HepG2 (cell line): ENCODE measurements around the gene ALG14. TPM values are rescaled to one million over a fixed set of nuclear protein-coding genes. Genes with fewer than 3 reads are reported as not detected.

Source experiments
- CREM ChIP-seq, 2 experiments: sonication (generic) in 1 of 2; formaldehyde crosslinking in 1 of 2; IDR thresholded peaks; 2 replicates each; pipeline versions ENCODE4 v1.4.0 to v1.6.1; 2016 to 2020; ENCODE audit warnings: antibody characterized with exemption in 1 of 2, mild to moderate bottlenecking in 1 of 2, missing genetic modification reagents in 1 of 2
- ELF3 ChIP-seq: IDR thresholded peaks from 2 replicates; pipeline ENCODE4 v1.6.1; 2016; ENCODE audit warnings: missing genetic modification reagents, missing compliant biosample characterization
- FOSL2 ChIP-seq: sonication (generic); formaldehyde crosslinking; IDR thresholded peaks from 2 replicates; pipeline ENCODE4 v1.4.0; 2020; ENCODE audit warnings: missing genetic modification reagents
- HDAC2 ChIP-seq: sonication (generic); formaldehyde crosslinking; IDR thresholded peaks from 2 replicates; pipeline ENCODE4 v1.4.0; 2020; ENCODE audit warnings: missing genetic modification reagents
- KDM5A ChIP-seq: fragments of 200-600 bp; sonication (generic); IDR thresholded peaks from 2 replicates; pipeline ENCODE4 v1.7.0; 2018; ENCODE audit warnings: antibody characterized with exemption, mild to moderate bottlenecking, low read length, borderline replicate concordance
- LCORL ChIP-seq, 2 experiments: fragments of 450-650 bp in 1 of 2; sonication (generic) in 1 of 2; formaldehyde crosslinking in 1 of 2; IDR thresholded peaks; 2 replicates each; pipeline versions ENCODE4 v1.5.0 to v1.6.1; 2017 to 2020; ENCODE audit warnings: antibody characterized with exemption in 1 of 2, missing genetic modification reagents in 1 of 2
- MXD4 ChIP-seq: IDR thresholded peaks from 2 replicates; pipeline ENCODE4 v1.6.1; 2016; ENCODE audit warnings: mild to moderate bottlenecking, missing biosample characterization, missing genetic modification reagents
- POLR2G ChIP-seq: fragments of 200-400 bp; formaldehyde crosslinking; IDR thresholded peaks from 2 replicates; pipeline ENCODE4 v1.6.1; 2018; ENCODE audit warnings: mild to moderate bottlenecking, low read depth, low read length, moderate library complexity
- SAP130 ChIP-seq: IDR thresholded peaks from 2 replicates; pipeline ENCODE4 v1.6.1; 2016; ENCODE audit warnings: low read depth
- TP53 ChIP-seq: sonication (generic); formaldehyde crosslinking; conservative IDR thresholded peaks from 2 replicates; pipeline ENCODE4 v1.4.0; 2020; ENCODE audit warnings: missing genetic modification reagents
- TRIM24 ChIP-seq: sonication (generic); formaldehyde crosslinking; IDR thresholded peaks from 2 replicates; pipeline ENCODE4 v1.8.0; 2022; ENCODE audit warnings: mild to moderate bottlenecking, missing genetic modification reagents
- ZFX ChIP-seq: sonication (generic); formaldehyde crosslinking; IDR thresholded peaks from 2 replicates; pipeline ENCODE4 v1.4.0; 2020; ENCODE audit warnings: mild to moderate bottlenecking, low read depth, missing genetic modification reagents, moderate library complexity
- ZNF317 ChIP-seq: sonication (generic); formaldehyde crosslinking; IDR thresholded peaks from 2 replicates; pipeline ENCODE4 v1.5.0; 2020; ENCODE audit warnings: mild to moderate bottlenecking, missing genetic modification reagents
- ZNF441 ChIP-seq: sonication (generic); formaldehyde crosslinking; IDR thresholded peaks from 2 replicates; pipeline ENCODE4 v1.7.0; 2021; ENCODE audit warnings: missing genetic modification reagents, borderline replicate concordance
- ZNF644 ChIP-seq: IDR thresholded peaks from 2 replicates; pipeline ENCODE4 v1.6.1; 2016; ENCODE audit warnings: low read depth
- ZNF670 ChIP-seq: sonication (generic); formaldehyde crosslinking; IDR thresholded peaks from 2 replicates; pipeline ENCODE4 v1.8.0; 2022; ENCODE audit warnings: mild to moderate bottlenecking, missing genetic modification reagents, borderline replicate concordance
- polyA plus RNA-seq, 8 experiments: library from polyadenylated mRNA; depleted of rRNA in 3 of 8; stranded (reverse) in 7 of 8; unstranded in 1 of 8; fragments of >200 nt; fragmentation: Illumina TruSeq in 4 of 8; extraction: Trizol in 4 of 8; gene quantifications; 2 replicates each; pipeline versions ENCODE4 v1.2.1 to v1.2.3, GENCODE V29; 2011 to 2016; ENCODE audit warnings: low read depth in 4 of 8, missing spikeins in 1 of 8, mixed read lengths in 1 of 8; ENCODE audit not compliant: insufficient read depth in 1 of 8
- total RNA-seq, 5 experiments: library from RNA; depleted of rRNA; stranded (reverse); fragments of >200 nt; fragmentation: Illumina TruSeq; extraction: Trizol; gene quantifications; 2 replicates each; pipeline ENCODE4 v1.2.3, GENCODE V29; 2016; ENCODE audit warnings: low read depth in 1 of 5
- TF ChIP-seq, protein P1 (sequence below): sonication (generic); formaldehyde crosslinking; IDR thresholded peaks from 2 replicates; pipeline ENCODE4 v1.4.0; 2020; ENCODE audit warnings: missing genetic modification reagents, borderline replicate concordance
- TF ChIP-seq, protein P2 (sequence below): sonication (generic); formaldehyde crosslinking; IDR thresholded peaks from 2 replicates; pipeline ENCODE4 v1.4.0; 2020; ENCODE audit warnings: missing genetic modification reagents
- TF ChIP-seq, protein P3 (sequence below): sonication (generic); formaldehyde crosslinking; IDR thresholded peaks from 2 replicates; pipeline ENCODE4 v1.5.0; 2020; ENCODE audit warnings: mild to moderate bottlenecking, missing genetic modification reagents
- TF ChIP-seq, protein P4 (sequence below): sonication (generic); formaldehyde crosslinking; IDR thresholded peaks from 2 replicates; pipeline ENCODE4 v1.4.0; 2020; ENCODE audit warnings: mild to moderate bottlenecking, missing genetic modification reagents
- TF ChIP-seq, protein P5 (sequence below): IDR thresholded peaks from 2 replicates; pipeline ENCODE4 v1.6.1; 2012; ENCODE audit warnings: low read depth, low read length, improper control_type of control experiment

ALG14 gene
- total and polyA plus RNA-seq, 2 of the 13 experiments (the other 11 are each of a cell fraction or from before 2014, with no cell fraction given): 4.5 to 12.7 TPM

DNA sequence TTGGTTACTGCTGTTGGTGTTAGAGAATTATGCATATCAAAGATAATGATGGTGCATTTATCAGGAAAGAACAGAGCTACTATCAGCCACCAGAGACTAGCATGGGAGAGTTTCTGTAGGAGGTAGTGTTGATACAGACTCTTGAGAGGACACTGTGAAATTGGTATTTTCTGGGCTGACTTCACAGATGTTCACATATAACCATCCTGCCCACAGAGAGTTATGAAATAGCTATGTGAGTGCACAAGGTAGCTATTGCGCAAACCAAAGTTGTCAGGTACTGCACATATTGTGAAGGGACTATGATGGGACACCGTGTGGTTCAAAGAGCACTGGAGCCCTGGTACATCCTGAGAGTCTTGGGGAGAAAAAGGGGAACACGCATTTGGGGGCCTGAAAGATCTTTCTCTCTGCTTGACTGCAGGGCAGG lies 43.0 kb upstream of the ALG14 start (continued):
- TF ChIP-seq, protein P1, sequence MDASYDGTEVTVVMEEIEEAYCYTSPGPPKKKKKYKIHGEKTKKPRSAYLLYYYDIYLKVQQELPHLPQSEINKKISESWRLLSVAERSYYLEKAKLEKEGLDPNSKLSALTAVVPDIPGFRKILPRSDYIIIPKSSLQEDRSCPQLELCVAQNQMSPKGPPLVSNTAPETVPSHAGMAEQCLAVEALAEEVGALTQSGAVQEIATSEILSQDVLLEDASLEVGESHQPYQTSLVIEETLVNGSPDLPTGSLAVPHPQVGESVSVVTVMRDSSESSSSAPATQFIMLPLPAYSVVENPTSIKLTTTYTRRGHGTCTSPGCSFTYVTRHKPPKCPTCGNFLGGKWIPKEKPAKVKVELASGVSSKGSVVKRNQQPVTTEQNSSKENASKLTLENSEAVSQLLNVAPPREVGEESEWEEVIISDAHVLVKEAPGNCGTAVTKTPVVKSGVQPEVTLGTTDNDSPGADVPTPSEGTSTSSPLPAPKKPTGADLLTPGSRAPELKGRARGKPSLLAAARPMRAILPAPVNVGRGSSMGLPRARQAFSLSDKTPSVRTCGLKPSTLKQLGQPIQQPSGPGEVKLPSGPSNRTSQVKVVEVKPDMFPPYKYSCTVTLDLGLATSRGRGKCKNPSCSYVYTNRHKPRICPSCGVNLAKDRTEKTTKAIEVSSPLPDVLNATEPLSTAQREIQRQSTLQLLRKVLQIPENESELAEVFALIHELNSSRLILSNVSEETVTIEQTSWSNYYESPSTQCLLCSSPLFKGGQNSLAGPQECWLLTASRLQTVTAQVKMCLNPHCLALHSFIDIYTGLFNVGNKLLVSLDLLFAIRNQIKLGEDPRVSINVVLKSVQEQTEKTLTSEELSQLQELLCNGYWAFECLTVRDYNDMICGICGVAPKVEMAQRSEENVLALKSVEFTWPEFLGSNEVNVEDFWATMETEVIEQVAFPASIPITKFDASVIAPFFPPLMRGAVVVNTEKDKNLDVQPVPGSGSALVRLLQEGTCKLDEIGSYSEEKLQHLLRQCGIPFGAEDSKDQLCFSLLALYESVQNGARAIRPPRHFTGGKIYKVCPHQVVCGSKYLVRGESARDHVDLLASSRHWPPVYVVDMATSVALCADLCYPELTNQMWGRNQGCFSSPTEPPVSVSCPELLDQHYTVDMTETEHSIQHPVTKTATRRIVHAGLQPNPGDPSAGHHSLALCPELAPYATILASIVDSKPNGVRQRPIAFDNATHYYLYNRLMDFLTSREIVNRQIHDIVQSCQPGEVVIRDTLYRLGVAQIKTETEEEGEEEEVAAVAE (CRISPR knock-in tag): no peak; the same call in 1 of the 2 replicates
- 0 out of 2 replicates have a peak, but pooled peaks have one; percentile 22 for TF ChIP-seq MXD4
- TF ChIP-seq, protein P2, sequence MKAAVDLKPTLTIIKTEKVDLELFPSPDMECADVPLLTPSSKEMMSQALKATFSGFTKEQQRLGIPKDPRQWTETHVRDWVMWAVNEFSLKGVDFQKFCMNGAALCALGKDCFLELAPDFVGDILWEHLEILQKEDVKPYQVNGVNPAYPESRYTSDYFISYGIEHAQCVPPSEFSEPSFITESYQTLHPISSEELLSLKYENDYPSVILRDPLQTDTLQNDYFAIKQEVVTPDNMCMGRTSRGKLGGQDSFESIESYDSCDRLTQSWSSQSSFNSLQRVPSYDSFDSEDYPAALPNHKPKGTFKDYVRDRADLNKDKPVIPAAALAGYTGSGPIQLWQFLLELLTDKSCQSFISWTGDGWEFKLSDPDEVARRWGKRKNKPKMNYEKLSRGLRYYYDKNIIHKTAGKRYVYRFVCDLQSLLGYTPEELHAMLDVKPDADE: no peak
- 0 out of 2 replicates have a peak, but pooled peaks have one; percentile 17 for TF ChIP-seq ELF3 (CRISPR knock-in tag)
- no peak for TF ChIP-seq POLR2G
- no peak for TF ChIP-seq ZFX (CRISPR knock-in tag)
- TF ChIP-seq, protein P3, sequence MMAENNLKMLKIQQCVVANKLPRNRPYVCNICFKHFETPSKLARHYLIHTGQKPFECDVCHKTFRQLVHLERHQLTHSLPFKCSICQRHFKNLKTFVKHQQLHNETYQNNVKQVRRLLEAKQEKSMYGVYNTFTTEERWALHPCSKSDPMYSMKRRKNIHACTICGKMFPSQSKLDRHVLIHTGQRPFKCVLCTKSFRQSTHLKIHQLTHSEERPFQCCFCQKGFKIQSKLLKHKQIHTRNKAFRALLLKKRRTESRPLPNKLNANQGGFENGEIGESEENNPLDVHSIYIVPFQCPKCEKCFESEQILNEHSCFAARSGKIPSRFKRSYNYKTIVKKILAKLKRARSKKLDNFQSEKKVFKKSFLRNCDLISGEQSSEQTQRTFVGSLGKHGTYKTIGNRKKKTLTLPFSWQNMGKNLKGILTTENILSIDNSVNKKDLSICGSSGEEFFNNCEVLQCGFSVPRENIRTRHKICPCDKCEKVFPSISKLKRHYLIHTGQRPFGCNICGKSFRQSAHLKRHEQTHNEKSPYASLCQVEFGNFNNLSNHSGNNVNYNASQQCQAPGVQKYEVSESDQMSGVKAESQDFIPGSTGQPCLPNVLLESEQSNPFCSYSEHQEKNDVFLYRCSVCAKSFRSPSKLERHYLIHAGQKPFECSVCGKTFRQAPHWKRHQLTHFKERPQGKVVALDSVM (CRISPR knock-in tag): 0 out of 2 replicates have a peak, but pooled peaks have one; percentile 15
- TF ChIP-seq ZNF670: no peak
- TF ChIP-seq ZNF317 (CRISPR knock-in tag): 0 out of 2 replicates have a peak, but pooled peaks have one; percentile 67
- peak; percentile 86 for TF ChIP-seq ZNF644 (CRISPR knock-in tag)
- no peak for TF ChIP-seq LCORL (IDR thresholded peaks at IDR 0.05)
- TF ChIP-seq LCORL (CRISPR knock-in tag; IDR thresholded peaks at IDR 0.05): peak; percentile 79
- peak; percentile 72 for TF ChIP-seq SAP130 (CRISPR knock-in tag)
- TF ChIP-seq, protein P4, sequence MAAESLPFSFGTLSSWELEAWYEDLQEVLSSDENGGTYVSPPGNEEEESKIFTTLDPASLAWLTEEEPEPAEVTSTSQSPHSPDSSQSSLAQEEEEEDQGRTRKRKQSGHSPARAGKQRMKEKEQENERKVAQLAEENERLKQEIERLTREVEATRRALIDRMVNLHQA (CRISPR knock-in tag): no peak
- peak; percentile 81 for TF ChIP-seq HDAC2 (CRISPR knock-in tag)
- TF ChIP-seq TRIM24 (CRISPR knock-in tag): peak; percentile 68; the same call in 1 of the 2 replicates
- TF ChIP-seq, protein P5, sequence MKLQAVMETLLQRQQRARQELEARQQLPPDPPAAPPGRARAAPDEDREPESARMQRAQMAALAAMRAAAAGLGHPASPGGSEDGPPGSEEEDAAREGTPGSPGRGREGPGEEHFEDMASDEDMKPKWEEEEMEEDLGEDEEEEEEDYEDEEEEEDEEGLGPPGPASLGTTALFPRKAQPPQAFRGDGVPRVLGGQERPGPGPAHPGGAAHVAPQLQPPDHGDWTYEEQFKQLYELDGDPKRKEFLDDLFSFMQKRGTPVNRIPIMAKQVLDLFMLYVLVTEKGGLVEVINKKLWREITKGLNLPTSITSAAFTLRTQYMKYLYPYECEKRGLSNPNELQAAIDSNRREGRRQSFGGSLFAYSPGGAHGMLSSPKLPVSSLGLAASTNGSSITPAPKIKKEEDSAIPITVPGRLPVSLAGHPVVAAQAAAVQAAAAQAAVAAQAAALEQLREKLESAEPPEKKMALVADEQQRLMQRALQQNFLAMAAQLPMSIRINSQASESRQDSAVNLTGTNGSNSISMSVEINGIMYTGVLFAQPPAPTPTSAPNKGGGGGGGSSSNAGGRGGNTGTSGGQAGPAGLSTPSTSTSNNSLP: no peak
- TF ChIP-seq CREM (IDR thresholded peaks at IDR 0.05): peak; percentile 42; the same call in 1 of the 2 replicates
- no peak for TF ChIP-seq CREM (CRISPR knock-in tag; IDR thresholded peaks at IDR 0.05)
- no peak for TF ChIP-seq TP53 (CRISPR knock-in tag)
- no peak for TF ChIP-seq KDM5A
- TF ChIP-seq FOSL2 (CRISPR knock-in tag): peak; percentile 65
- no peak for TF ChIP-seq ZNF441 (CRISPR knock-in tag)
